BLaER1 treated with 17β-estradiol and CSF1 and Interleukin-3, amounts not matched to agents 10 nM and 100 nM (cell line): ENCODE measurements around the gene SLU7.

Source experiments
- H3K27ac ChIP-seq, 11 experiments: shearing (Covaris generic); formaldehyde crosslinking; 2 replicates each; pipeline ENCODE4 v1.8.1; 2022
- H3K27me3 ChIP-seq, 11 experiments: shearing (Covaris generic); formaldehyde crosslinking; 2 replicates each; pipeline ENCODE4 v1.8.1; 2022
- H3K36me3 ChIP-seq, 11 experiments: shearing (Covaris generic); formaldehyde crosslinking; 2 replicates each; pipeline ENCODE4 v1.8.1; 2022
- H3K4me1 ChIP-seq, 10 experiments: shearing (Covaris generic); formaldehyde crosslinking; 2 replicates each; pipeline ENCODE4 v1.8.1; 2022
- H3K4me2 ChIP-seq, 11 experiments: shearing (Covaris generic); formaldehyde crosslinking; 2 replicates each; pipeline ENCODE4 v1.8.1; 2022
- H3K4me3 ChIP-seq, 10 experiments: shearing (Covaris generic); formaldehyde crosslinking; 2 replicates each; pipeline ENCODE4 v1.8.1; 2022
- H3K9ac ChIP-seq, 11 experiments: shearing (Covaris generic); formaldehyde crosslinking; 2 replicates each; pipeline ENCODE4 v1.8.1; 2022
- H3K9me3 ChIP-seq, 11 experiments: shearing (Covaris generic); formaldehyde crosslinking; replicated peaks in 1 of 11; 2 replicates each; pipeline ENCODE4 v1.8.1; 2022
- H4K20me1 ChIP-seq, 11 experiments: shearing (Covaris generic); formaldehyde crosslinking; 2 replicates each; pipeline ENCODE4 v1.8.1; 2022
- Cebpa-rat ChIP-seq, 11 experiments: shearing (Covaris generic); IDR thresholded peaks; 2 replicates each; pipeline ENCODE4 v1.8.1; 2022

Gene SLU7

GRCh38 chr5:160419458-160420330, 813 bp upstream of the SLU7 start:
- H3K27me3 ChIP-seq = no peaks in the 10 kb centered on the region
- peaks cover 0 to 28% (median 14%) of the 10 kb centered on the region in 11 experiments; a peak in 12 of 22 replicates for H4K20me1 ChIP-seq
- no peak for TF ChIP-seq Cebpa-rat (IDR thresholded peaks at IDR 0.05)
- peak overlapping the region; percentile 81 to 96 (median 88) for H3K4me3 ChIP-seq
- peak overlapping the region; percentile 75 to 95 (median 84) for H3K4me2 ChIP-seq
- H3K27ac ChIP-seq = peak overlapping the region; percentile 84 to 96 (median 92)
- H3K36me3 ChIP-seq = peaks cover 5 to 31% (median 14%) of the 10 kb centered on the region in 11 experiments; a peak in 20 of 22 replicates
- peaks cover 51 to 74% (median 63%) of the 10 kb centered on the region in 10 experiments for H3K4me1 ChIP-seq
- no peaks in the 10 kb centered on the region for H3K9me3 ChIP-seq
- peak overlapping the region; percentile 89 to 97 (median 93) for H3K9ac ChIP-seq

GRCh38 chr5:160399402-160400353, 19.2 kb downstream of the SLU7 start, which contains the start of gene FAM200C:
FAM200C (minus strand) TSS chr5:160400054; CDS start chr5:160395490, 4,564 bp downstream.
- TF ChIP-seq Cebpa-rat (IDR thresholded peaks at IDR 0.05) = no peak
- Histone ChIP-seq H3K27ac (peak within 1 kb of the TSS; percentile 67 to 89 (median 87)), H3K4me2 (peak within 1 kb of the TSS; percentile 83 to 97 (median 93)), H3K36me3 (peaks cover 34 to 40% (median 36%) of the 10 kb centered on the region in 11 experiments), H3K9ac (peak within 1 kb of the TSS; percentile 82 to 95 (median 88)), H3K4me3 (peak within 1 kb of the TSS; percentile 68 to 83 (median 74)), H3K9me3 (no peaks in the 10 kb centered on the region), H3K4me1 (peaks cover 11 to 22% (median 17%) of the 10 kb centered on the region in 10 experiments; a peak in 18 of 20 replicates), H3K27me3 (no peaks in the 10 kb centered on the region), H4K20me1 (no peaks in the 10 kb centered on the region)

- no peaks in the 10 kb centered on the region for H3K9me3 ChIP-seq
- H3K36me3 ChIP-seq = peaks cover 26 to 31% (median 27%) of the 10 kb centered on the region in 11 experiments
- H3K27me3 ChIP-seq = no peaks in the 10 kb centered on the region
- H3K27ac ChIP-seq = peak overlapping the region in 1 of 11 experiments; percentile 85; a peak in 1 of 22 replicates
- peaks cover 11 to 22% (median 17%) of the 10 kb centered on the region in 10 experiments; a peak in 18 of 20 replicates for H3K4me1 ChIP-seq
- H4K20me1 ChIP-seq = no peaks in the 10 kb centered on the region
- TF ChIP-seq Cebpa-rat (IDR thresholded peaks at IDR 0.05) = no peak
- peak overlapping the region in 10 of 11 experiments; percentile 82 to 95 (median 88); a peak in 14 of 22 replicates for H3K9ac ChIP-seq
- peak overlapping the region; percentile 83 to 97 (median 93); a peak in 21 of 22 replicates for H3K4me2 ChIP-seq
- H3K4me3 ChIP-seq = peak overlapping the region; percentile 68 to 83 (median 74); a peak in 15 of 20 replicates
These were observed 20.1 kb downstream of the SLU7 start for GRCh38 chr5:160398806-160399205.

DNA sequence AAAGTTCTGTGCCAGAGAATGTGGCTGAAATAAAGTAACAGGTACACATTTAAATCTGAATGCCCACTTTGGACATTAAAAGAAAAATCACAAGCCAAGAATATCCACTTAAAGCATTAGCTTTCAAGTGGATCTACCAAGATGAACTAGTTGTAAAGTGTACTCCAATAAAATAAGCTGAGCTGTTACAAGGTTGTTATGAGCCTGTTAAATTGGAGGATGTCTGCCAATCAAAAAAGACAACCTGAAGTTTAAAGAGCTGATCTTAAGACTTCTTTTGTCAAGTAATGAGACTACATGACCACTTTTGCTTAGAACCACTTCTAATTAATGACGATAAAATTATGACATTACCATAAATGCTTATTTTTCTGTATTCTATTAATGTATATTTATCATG, 21.4 kb downstream of the SLU7 start:
- H3K27ac ChIP-seq = no peak overlapping the region
- no peaks in the 10 kb centered on the region for H3K27me3 ChIP-seq
- H3K36me3 ChIP-seq = peaks cover 12 to 18% (median 14%) of the 10 kb centered on the region in 11 experiments
- no peak overlapping the region for H3K9ac ChIP-seq
- no peak for TF ChIP-seq Cebpa-rat (IDR thresholded peaks at IDR 0.05)
- H3K9me3 ChIP-seq = no peaks in the 10 kb centered on the region
- H3K4me1 ChIP-seq = peaks cover 11 to 22% (median 17%) of the 10 kb centered on the region in 10 experiments; a peak in 18 of 20 replicates
- no peaks in the 10 kb centered on the region for H4K20me1 ChIP-seq
- no peak overlapping the region for H3K4me2 ChIP-seq
- H3K4me3 ChIP-seq = no peak overlapping the region

DNA sequence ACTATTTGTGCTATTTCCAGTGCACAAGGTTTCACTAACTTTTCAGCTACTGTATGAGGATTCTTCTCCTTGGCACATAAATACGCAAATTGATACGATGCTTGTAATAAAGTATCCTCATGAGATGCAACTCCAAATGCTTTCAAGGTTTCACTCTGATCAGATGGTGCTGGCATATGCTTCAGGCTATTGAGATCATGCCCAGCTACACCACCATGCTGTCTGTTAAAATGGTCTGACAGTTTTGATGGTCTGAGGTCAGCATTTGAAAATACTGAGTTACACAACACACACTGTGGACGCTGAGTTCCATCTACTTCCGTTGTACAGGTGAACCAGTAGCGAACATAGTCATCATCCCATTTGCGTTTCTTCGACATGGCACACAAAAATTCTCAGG, 23.8 kb downstream of the SLU7 start:
- Histone ChIP-seq H3K36me3 (no peaks in the 10 kb centered on the region), H3K9me3 (no peaks in the 10 kb centered on the region), H3K4me2 (no peak overlapping the region), H3K4me1 (peaks cover 8 to 17% (median 15%) of the 10 kb centered on the region in 10 experiments; a peak in 18 of 20 replicates), H3K27me3 (no peaks in the 10 kb centered on the region), H4K20me1 (no peaks in the 10 kb centered on the region), H3K27ac (no peak overlapping the region), H3K4me3 (no peak overlapping the region), H3K9ac (no peak overlapping the region)
- no peak for TF ChIP-seq Cebpa-rat (IDR thresholded peaks at IDR 0.05)

- Histone ChIP-seq H3K27me3 (no peaks in the 10 kb centered on the region), H3K4me2 (no peak overlapping the region), H4K20me1 (no peaks in the 10 kb centered on the region), H3K9ac (no peak overlapping the region), H3K27ac (no peak overlapping the region), H3K4me3 (no peak overlapping the region), H3K4me1 (0 out of 20 replicates have a peak, but pooled peaks cover 0 to 3% (median 0%) of the 10 kb centered on the region in 10 experiments), H3K9me3 (peaks cover 20 to 26% (median 22%) of the 10 kb centered on the region in 11 experiments), H3K36me3 (peaks cover 0 to 4% (median 0%) of the 10 kb centered on the region in 11 experiments; a peak in 1 of 22 replicates)
- TF ChIP-seq Cebpa-rat (IDR thresholded peaks at IDR 0.05) = no peak
These were observed 27.8 kb downstream of the SLU7 start for GRCh38 chr5:160390787-160391696.

DNA sequence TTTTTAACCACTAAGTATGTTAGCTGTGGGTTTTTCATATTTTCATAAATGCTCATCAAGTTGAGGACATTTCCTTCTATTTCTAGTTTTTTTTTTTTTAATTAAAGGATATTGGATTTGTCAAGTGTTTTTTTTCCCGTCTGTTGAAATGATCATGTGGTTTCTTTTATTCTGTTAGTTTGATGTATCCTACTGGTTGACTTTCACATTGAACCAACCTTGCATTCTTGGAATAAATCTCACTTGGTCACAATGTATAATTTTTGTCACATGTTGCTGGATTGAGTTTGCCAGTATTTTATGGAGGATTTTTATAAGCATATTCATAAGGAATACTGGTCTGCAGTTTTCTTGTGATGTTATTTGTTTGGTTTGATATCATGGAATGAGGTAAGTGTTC, 31.4 kb downstream of the SLU7 start:
- Histone ChIP-seq H3K9ac (no peak overlapping the region), H3K4me2 (no peak overlapping the region), H3K27ac (no peak overlapping the region), H3K36me3 (peaks cover 0 to 4% (median 0%) of the 10 kb centered on the region in 11 experiments; a peak in 1 of 22 replicates), H3K4me3 (no peak overlapping the region), H4K20me1 (no peaks in the 10 kb centered on the region), H3K27me3 (no peaks in the 10 kb centered on the region), H3K4me1 (peaks cover 0 to 8% (median under 1%) of the 10 kb centered on the region in 10 experiments; a peak in 9 of 20 replicates), H3K9me3 (peaks cover 20 to 26% (median 22%) of the 10 kb centered on the region in 11 experiments)
- TF ChIP-seq Cebpa-rat (IDR thresholded peaks at IDR 0.05) = no peak
